GM12873 (cell line): ENCODE measurements around the gene LACTB.

Experiments used
- CTCF ChIP-seq: IDR thresholded peaks from 2 replicates; pipeline ENCODE4 v1.5.1; 2012; ENCODE audit warnings: low read depth, mild to moderate bottlenecking, moderate library complexity, low read length, control low read depth; ENCODE audit not compliant: insufficient read depth; ENCODE audit errors: missing control alignments

The LACTB gene

GRCh38 chr15:63118854-63119253 lies 2.8 kb upstream of the LACTB start:
- no peak for TF ChIP-seq CTCF

- no peak for TF ChIP-seq CTCF
Observed at GRCh38 chr15:63122002-63122875, 578 bp downstream of the LACTB start.

- TF ChIP-seq CTCF: no peak
Observed at GRCh38 chr15:63124506-63124905, 2.8 kb downstream of the LACTB start.

GRCh38 chr15:63126726-63127125 lies 5.1 kb downstream of the LACTB start:
- no peak for TF ChIP-seq CTCF

GRCh38 chr15:63133786-63134185 lies 12.1 kb downstream of the LACTB start:
- TF ChIP-seq CTCF: no peak

- no peak for TF ChIP-seq CTCF
Observed at GRCh38 chr15:63134245-63134985, 12.8 kb downstream of the LACTB start.

GRCh38 chr15:63135281-63135680 lies 13.6 kb downstream of the LACTB start:
- no peak for TF ChIP-seq CTCF
